H1 (cell line): ENCODE measurements around the gene MAML3.

Experiments
- CEBPB ChIP-seq: IDR thresholded peaks from 2 replicates; pipeline ENCODE4 v1.6.1; 2012; ENCODE audit warnings: low read depth, low read length
- CTCF ChIP-seq, 3 experiments: IDR thresholded peaks; 1 replicate in 2 of 3; 2 replicates in 1 of 3; pipeline versions ENCODE4 v1.5.1 to v1.6.1; 2011; ENCODE audit warnings: low read length in 3 of 3, mild to moderate bottlenecking in 3 of 3, inconsistent platforms in 2 of 3, low read depth in 1 of 3, moderate library complexity in 1 of 3; ENCODE audit not compliant: insufficient read depth in 1 of 3; ENCODE audit errors: control extremely low read depth in 1 of 3
- EP300 ChIP-seq, 2 experiments: IDR thresholded peaks; 1 replicate in 1 of 2; 2 replicates in 1 of 2; pipeline ENCODE4 v1.6.1; 2011 to 2012; ENCODE audit warnings: low read depth in 2 of 2, low read length in 2 of 2, mild to moderate bottlenecking in 2 of 2, borderline replicate concordance in 1 of 2, inconsistent platforms in 1 of 2, moderate library complexity in 1 of 2
- GTF2F1 ChIP-seq: IDR thresholded peaks from 2 replicates; pipeline ENCODE4 v1.6.1; 2012; ENCODE audit warnings: low read depth, low read length, improper control_type of control experiment, borderline replicate concordance
- MAX ChIP-seq: IDR thresholded peaks from 2 replicates; pipeline ENCODE4 v1.6.1; 2012; ENCODE audit warnings: inconsistent platforms
- POLR2A ChIP-seq, 2 experiments: IDR thresholded peaks; 1 replicate in 1 of 2; 2 replicates in 1 of 2; pipeline ENCODE4 v1.6.1; 2011; ENCODE audit warnings: low read depth in 2 of 2, low read length in 2 of 2, mild to moderate bottlenecking in 2 of 2; ENCODE audit errors: control extremely low read depth in 1 of 2
- POLR2AphosphoS5 ChIP-seq: IDR thresholded peaks from 2 replicates; pipeline ENCODE4 v1.6.1; 2011; ENCODE audit warnings: low read depth, low read length
- TAF1 ChIP-seq: IDR thresholded peaks from 2 replicates; pipeline ENCODE4 v1.6.1; 2011; ENCODE audit warnings: mild to moderate bottlenecking, low read depth, low read length
- TAF7 ChIP-seq: optimal IDR thresholded peaks from 2 replicates; pipeline ENCODE3; 2011; ENCODE audit warnings: low read depth, mild to moderate bottlenecking, inconsistent platforms, low read length, moderate library complexity, borderline replicate concordance

GRCh38 chr4:139783741-139784484 is 370.1 kb downstream of the MAML3 start:
- TF ChIP-seq POLR2A (IDR thresholded peaks at IDR 0.05; ENCODE audit: control extremely low read depth in 1 of 2, low read depth in 2 of 2, low read length in 2 of 2) (no peak), CEBPB (no peak), TAF1 (no peak), POLR2AphosphoS5 (no peak), CTCF (IDR thresholded peaks at IDR 0.05; ENCODE audit: control extremely low read depth in 1 of 3, insufficient read depth in 1 of 3, low read depth in 1 of 3, low read length in 3 of 3) (no peak), TAF7 (no peak), MAX (no peak), GTF2F1 (no peak), EP300 (IDR thresholded peaks at IDR 0.05; ENCODE audit: borderline replicate concordance in 1 of 2, low read depth in 2 of 2, low read length in 2 of 2) (no peak)
